B cell (primary cell): Measurements from ENCODE around the gene SLC19A2. TPM values are rescaled to one million over a fixed set of nuclear protein-coding genes. Genes with fewer than 3 reads are reported as not detected.

Experiments used
- ATAC-seq: fragments of 200-7000 bp; cut with Tn5 transposase; one replicate; pipeline ENCODE4 v1.10.0; 2021; ENCODE audit warnings: low read depth, mild to moderate bottlenecking, moderate number of reproducible peaks, moderate library complexity
- CTCF ChIA-PET: fragments of 350-600 bp; sonication (Branson Sonifier 250); formaldehyde crosslinking; loops from one replicate; lab custom pipeline; 2021; ENCODE audit warnings: antibody characterized with exemption, inconsistent platforms; lab: Charles Lee
- POLR2A ChIA-PET: fragments of 350-600 bp; sonication (Branson Sonifier 250); formaldehyde crosslinking; loops from one replicate; lab custom pipeline; 2021; ENCODE audit warnings: antibody characterized with exemption; lab: Charles Lee
- DNase-seq: peaks from one replicate; pipeline ENCODE4 v3.0.0; 2013
- H2AFZ ChIP-seq: 2 replicates; pipeline ENCODE4 v1.6.1; 2012; ENCODE audit warnings: mild to moderate bottlenecking, low read depth, low read length; ENCODE audit not compliant: insufficient read depth, poor library complexity, severe bottlenecking
- H3K27ac ChIP-seq, 2 donors: 1 replicate in 1 of 2; 2 replicates in 1 of 2; pipeline ENCODE4 v1.5.1; 2012 to 2013; ENCODE audit warnings: low read length in 2 of 2, mild to moderate bottlenecking in 2 of 2, moderate library complexity in 1 of 2
- H3K27me3 ChIP-seq, 4 experiments: fragments of 200-600 bp in 1 of 4; sonication (generic) in 1 of 4; replicated peaks in 1 of 4; 1 replicate in 2 of 4; 2 replicates in 2 of 4; pipeline versions ENCODE4 v1.6.1 to v1.7.0; 2013 to 2016; ENCODE audit warnings: low read length in 3 of 4, mild to moderate bottlenecking in 2 of 4, mixed read lengths in 1 of 4, moderate library complexity in 1 of 4; ENCODE audit not compliant: insufficient read depth in 4 of 4, control insufficient read depth in 3 of 4; ENCODE audit errors: control extremely low read depth in 1 of 4
- H3K36me3 ChIP-seq, 2 experiments: replicated peaks in 1 of 2; 1 replicate in 1 of 2; 2 replicates in 1 of 2; pipeline versions ENCODE4 v1.6.1 to v1.7.1; 2013; ENCODE audit warnings: low read length in 1 of 2; ENCODE audit not compliant: insufficient read depth in 2 of 2, control insufficient read depth in 1 of 2; ENCODE audit errors: control extremely low read depth in 1 of 2, extremely low read depth in 1 of 2
- H3K4me1 ChIP-seq, 2 donors: fragments of 200-600 bp in 1 of 2; sonication (generic) in 1 of 2; 1 replicate in 1 of 2; 2 replicates in 1 of 2; pipeline versions ENCODE4 v1.5.1 to v1.6.1; 2013 to 2017; ENCODE audit warnings: low read length in 2 of 2; ENCODE audit not compliant: control insufficient read depth in 2 of 2, insufficient read depth in 2 of 2
- H3K4me2 ChIP-seq: replicated peaks from 2 replicates; pipeline ENCODE3; 2012; ENCODE audit warnings: mild to moderate bottlenecking, low read depth, low read length; ENCODE audit not compliant: poor library complexity, severe bottlenecking
- H3K4me3 ChIP-seq, 5 experiments: fragments of 200-600 bp in 1 of 5; sonication (generic) in 1 of 5; 1 replicate in 3 of 5; 2 replicates in 2 of 5; pipeline versions ENCODE4 v1.5.1 to v1.7.0; 2011 to 2016; ENCODE audit warnings: low read length in 4 of 5, mild to moderate bottlenecking in 4 of 5, low read depth in 2 of 5, control low read depth in 1 of 5, moderate library complexity in 1 of 5; ENCODE audit not compliant: insufficient read depth in 1 of 5; ENCODE audit errors: control extremely low read depth in 1 of 5, extremely low read depth in 1 of 5
- H3K79me2 ChIP-seq: fragments of 200-600 bp; sonication (generic); one replicate; pipeline ENCODE4 v1.6.0; 2016; ENCODE audit warnings: low read length; ENCODE audit not compliant: control insufficient read depth, insufficient read depth
- H3K9ac ChIP-seq: fragments of 200-600 bp; sonication (generic); 2 replicates; pipeline ENCODE4 v1.6.1; 2017; ENCODE audit warnings: mild to moderate bottlenecking, low read length, moderate library complexity
- H3K9me3 ChIP-seq, 3 donors: one replicate each; pipeline versions ENCODE4 v1.6.1 to v1.7.1; 2013; ENCODE audit warnings: low read length in 2 of 3; ENCODE audit not compliant: control insufficient read depth in 2 of 3, insufficient read depth in 1 of 3; ENCODE audit errors: control extremely low read depth in 1 of 3
- H4K20me1 ChIP-seq: 2 replicates; pipeline ENCODE4 v1.6.0; 2012; ENCODE audit warnings: mild to moderate bottlenecking, low read length; ENCODE audit not compliant: insufficient read depth, control insufficient read depth, poor library complexity, severe bottlenecking
- H3K27ac Mint-ChIP-seq: one replicate; pipeline ENCODE4 v1.8.0; 2021; ENCODE audit warnings: mixed read lengths
- H3K27me3 Mint-ChIP-seq: one replicate; pipeline ENCODE4 v1.8.0; 2021; ENCODE audit warnings: mixed read lengths
- H3K4me1 Mint-ChIP-seq: one replicate; pipeline ENCODE4 v1.8.0; 2021; ENCODE audit warnings: mixed read lengths
- H3K4me3 Mint-ChIP-seq: one replicate; pipeline ENCODE4 v1.8.0; 2021; ENCODE audit warnings: mixed read lengths
- H3K9me3 Mint-ChIP-seq: one replicate; pipeline ENCODE4 v1.8.0; 2022; ENCODE audit warnings: mixed read lengths; ENCODE audit not compliant: insufficient read depth
- EZH2 ChIP-seq: IDR thresholded peaks from 2 replicates; pipeline ENCODE4 v1.6.1; 2012; ENCODE audit warnings: borderline replicate concordance, low read depth, mild to moderate bottlenecking, moderate library complexity, low read length; ENCODE audit not compliant: insufficient read depth, poor library complexity, severe bottlenecking
- WGBS: methylation state at CpG from one replicate; pipeline ENCODE4 v1.1.5; 2013; ENCODE audit warnings: missing lambda C conversion rate; ENCODE audit not compliant: insufficient coverage; 5-methylcytosine and 5-hydroxymethylcytosine counted together
- intact Hi-C: fragments of 100-400 bp; cut with micrococcal nuclease; formaldehyde crosslinking; loops from one replicate; pipeline ENCODE4 v1.10.0; 2022
- polyA plus RNA-seq: library from polyadenylated mRNA; depleted of rRNA; stranded (reverse); fragments of >200 nt; gene quantifications from 2 replicates; pipeline ENCODE4 v1.2.3, GENCODE V29; 2012
- total RNA-seq, 2 donors: library from RNA; stranded (reverse); fragments of 120-200 nt in 1 of 2; gene quantifications; 1 replicate in 1 of 2; 2 replicates in 1 of 2; pipeline versions ENCODE4 v1.2.3 to v1.2.4, GENCODE V29; 2013 to 2022
- TF ChIP-seq, protein P1 (sequence below): fragments of 200-600 bp; IDR thresholded peaks from one replicate; pipeline ENCODE4 v1.8.0; 2022; ENCODE audit warnings: antibody characterized with exemption, mild to moderate bottlenecking

SLC19A2 gene
- total and polyA plus RNA-seq, 2 donors (not counting 1 experiment from before 2014, with no cell fraction given): 1.5 to 3.9 TPM

DNA sequence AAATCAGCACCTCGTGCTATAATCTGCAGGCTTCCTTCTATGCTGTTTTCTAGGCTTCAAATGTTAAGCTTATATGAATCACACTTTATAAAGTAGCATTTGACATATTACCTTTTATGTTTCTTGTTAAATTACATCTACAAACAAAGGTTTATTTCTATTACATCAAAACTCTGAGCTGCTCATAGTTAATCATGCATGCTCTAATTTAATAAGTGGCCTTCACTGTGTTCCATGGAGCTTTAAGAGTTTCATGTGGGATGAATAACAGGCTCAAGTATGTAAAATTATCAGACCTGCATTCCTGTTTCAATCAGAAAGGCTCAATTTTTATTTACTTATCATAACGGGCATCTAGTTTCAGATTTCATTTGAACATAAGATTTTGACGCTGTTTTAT, 13.0 kb downstream of the SLC19A2 start:
- Histone ChIP-seq H3K36me3 (peaks cover 0 to 5% of the 10 kb centered on the region in 2 experiments), H3K27me3 (no peaks in the 10 kb centered on the region), H3K79me2 (no peaks in the 10 kb centered on the region), H3K9me3 (no peaks in the 10 kb centered on the region), H2AFZ (no peak overlapping the region), H4K20me1 (no peaks in the 10 kb centered on the region), H3K27ac (no peak overlapping the region), H3K4me1 (no peaks in the 10 kb centered on the region), H3K9ac (no peak overlapping the region), H3K4me3 (no peak overlapping the region), H3K4me2 (no peak overlapping the region)
- DNase-seq (no peak), ATAC-seq (no peak)
- H3K27ac Mint-ChIP-seq: no peak overlapping the region
- ChIA-PET CTCF (interaction anchor here (1.0 kb wide), 1 partner anchor 74 kb away, joined by 6 read pairs; no protein-coding TSS in a partner anchor), POLR2A (interaction anchor here (0.6 kb wide), 1 partner anchor 10 kb away, joined by 4 read pairs; no protein-coding TSS in a partner anchor)
- no CpG with 5 or more reads among the region's 3 CpGs for WGBS
- H3K4me3 Mint-ChIP-seq: no peak overlapping the region
- intact Hi-C loops: no loop called here
- H3K4me1 Mint-ChIP-seq: no peaks in the 10 kb centered on the region
- TF ChIP-seq EZH2: no peak
- TF ChIP-seq, protein P1, sequence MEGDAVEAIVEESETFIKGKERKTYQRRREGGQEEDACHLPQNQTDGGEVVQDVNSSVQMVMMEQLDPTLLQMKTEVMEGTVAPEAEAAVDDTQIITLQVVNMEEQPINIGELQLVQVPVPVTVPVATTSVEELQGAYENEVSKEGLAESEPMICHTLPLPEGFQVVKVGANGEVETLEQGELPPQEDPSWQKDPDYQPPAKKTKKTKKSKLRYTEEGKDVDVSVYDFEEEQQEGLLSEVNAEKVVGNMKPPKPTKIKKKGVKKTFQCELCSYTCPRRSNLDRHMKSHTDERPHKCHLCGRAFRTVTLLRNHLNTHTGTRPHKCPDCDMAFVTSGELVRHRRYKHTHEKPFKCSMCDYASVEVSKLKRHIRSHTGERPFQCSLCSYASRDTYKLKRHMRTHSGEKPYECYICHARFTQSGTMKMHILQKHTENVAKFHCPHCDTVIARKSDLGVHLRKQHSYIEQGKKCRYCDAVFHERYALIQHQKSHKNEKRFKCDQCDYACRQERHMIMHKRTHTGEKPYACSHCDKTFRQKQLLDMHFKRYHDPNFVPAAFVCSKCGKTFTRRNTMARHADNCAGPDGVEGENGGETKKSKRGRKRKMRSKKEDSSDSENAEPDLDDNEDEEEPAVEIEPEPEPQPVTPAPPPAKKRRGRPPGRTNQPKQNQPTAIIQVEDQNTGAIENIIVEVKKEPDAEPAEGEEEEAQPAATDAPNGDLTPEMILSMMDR: no peak
- H3K27me3 Mint-ChIP-seq: no peaks in the 10 kb centered on the region
- H3K9me3 Mint-ChIP-seq: no peaks in the 10 kb centered on the region

DNA sequence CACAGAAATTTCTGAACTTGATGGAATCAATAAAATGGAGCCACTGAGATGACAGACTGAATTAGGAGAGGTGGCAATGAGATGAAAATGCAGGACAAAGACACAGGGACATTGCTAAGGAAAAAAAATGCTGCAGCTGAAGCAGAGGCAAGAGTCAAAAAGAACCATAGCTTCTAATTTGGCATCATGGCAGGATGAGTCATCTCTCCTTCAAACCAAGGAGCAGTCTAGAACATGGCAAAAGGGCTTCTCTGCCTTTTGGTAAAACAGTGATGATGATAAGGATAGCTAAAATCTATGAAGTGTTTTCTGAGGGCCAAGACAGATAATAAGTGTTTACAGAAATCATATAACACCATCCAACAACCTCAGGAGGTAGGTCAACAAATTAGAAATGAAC, 16.8 kb downstream of the SLC19A2 start:
- H3K27me3 Mint-ChIP-seq: no peaks in the 10 kb centered on the region
- H3K4me3 Mint-ChIP-seq: no peak overlapping the region

More for the DNA sequence above, 16.8 kb downstream of the SLC19A2 start:
- Histone ChIP-seq H3K4me1 (no peaks in the 10 kb centered on the region), H3K79me2 (no peaks in the 10 kb centered on the region), H3K4me3 (no peak overlapping the region), H3K27ac (no peak overlapping the region), H3K9me3 (no peaks in the 10 kb centered on the region), H4K20me1 (no peaks in the 10 kb centered on the region), H3K36me3 (no peaks in the 10 kb centered on the region), H3K9ac (no peak overlapping the region), H2AFZ (no peak overlapping the region), H3K4me2 (no peak overlapping the region), H3K27me3 (no peaks in the 10 kb centered on the region)
- H3K9me3 Mint-ChIP-seq: no peaks in the 10 kb centered on the region
- no peaks in the 10 kb centered on the region for H3K4me1 Mint-ChIP-seq
- TF ChIP-seq, protein P1: no peak
- TF ChIP-seq EZH2: no peak
- CTCF ChIA-PET: interaction anchor here (0.6 to 2.1 kb wide), 5 partner anchors 32 to 367 kb away, joined by 3 to 6 read pairs (median 4); no protein-coding TSS in a partner anchor
- intact Hi-C loops: no loop called here
- ATAC-seq (no peak), DNase-seq (no peak)
- POLR2A ChIA-PET: no interaction called here
- no peak overlapping the region for H3K27ac Mint-ChIP-seq
